Omental fat pad (tissue), 4 donors: Measurements from ENCODE around the gene SF3B6. TPM values are rescaled to one million over a fixed set of nuclear protein-coding genes. Genes with fewer than 3 reads are reported as not detected.

Experiments used
- ATAC-seq: fragments of 150-250 bp; one replicate; pipeline ENCODE4 v1.9.1; 2016; ENCODE audit warnings: mild to moderate bottlenecking, moderate library complexity; ENCODE audit not compliant: low FRiP score
- DNase-seq: peaks from one replicate; pipeline ENCODE4 v3.0.0-alpha.2; 2019; ENCODE audit warnings: low spot score
- small RNA-seq: library from RNA; depleted of rRNA; stranded (forward); fragments of <200 nt; gene quantifications from one replicate; pipeline ENCODE3, GENCODE V24; 2016
- total RNA-seq, 4 donors: library from RNA; depleted of rRNA; stranded (reverse); fragments of >200 nt; gene quantifications; one replicate each; pipeline ENCODE4 v1.1.0, GENCODE V29; 2016
- TF ChIP-seq, protein P1 (sequence below), 3 donors: fragments of 450-650 bp; IDR thresholded peaks; one replicate each; pipeline ENCODE4 v1.5.1; 2016 to 2017; ENCODE audit warnings: antibody characterized with exemption in 3 of 3, mild to moderate bottlenecking in 3 of 3, moderate library complexity in 2 of 3

The SF3B6 gene
- total RNA-seq, 4 donors from 2014 or later: 80.8 to 91.4 (median 89.2) TPM

DNA sequence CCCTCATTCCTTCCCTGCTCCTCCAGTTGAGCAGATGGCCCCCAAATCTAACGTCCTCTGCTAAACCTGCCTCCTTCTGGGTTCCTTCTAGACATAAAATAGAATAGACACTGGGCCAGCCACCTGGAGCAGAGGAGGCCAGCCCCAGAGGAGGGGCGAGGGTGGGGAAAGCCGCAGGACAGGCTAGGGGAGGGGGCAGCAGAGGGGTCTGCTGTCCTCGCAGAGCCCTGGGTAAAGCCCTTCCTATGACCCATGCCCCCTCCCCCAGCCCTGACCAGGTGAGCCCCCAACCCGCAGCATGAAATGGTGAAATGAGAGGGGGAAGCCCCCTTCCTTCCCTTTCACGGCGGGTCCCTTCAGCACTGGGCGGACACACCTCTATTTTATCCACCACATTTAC is 58.4 kb downstream of the SF3B6 start:
- TF ChIP-seq, protein P1, sequence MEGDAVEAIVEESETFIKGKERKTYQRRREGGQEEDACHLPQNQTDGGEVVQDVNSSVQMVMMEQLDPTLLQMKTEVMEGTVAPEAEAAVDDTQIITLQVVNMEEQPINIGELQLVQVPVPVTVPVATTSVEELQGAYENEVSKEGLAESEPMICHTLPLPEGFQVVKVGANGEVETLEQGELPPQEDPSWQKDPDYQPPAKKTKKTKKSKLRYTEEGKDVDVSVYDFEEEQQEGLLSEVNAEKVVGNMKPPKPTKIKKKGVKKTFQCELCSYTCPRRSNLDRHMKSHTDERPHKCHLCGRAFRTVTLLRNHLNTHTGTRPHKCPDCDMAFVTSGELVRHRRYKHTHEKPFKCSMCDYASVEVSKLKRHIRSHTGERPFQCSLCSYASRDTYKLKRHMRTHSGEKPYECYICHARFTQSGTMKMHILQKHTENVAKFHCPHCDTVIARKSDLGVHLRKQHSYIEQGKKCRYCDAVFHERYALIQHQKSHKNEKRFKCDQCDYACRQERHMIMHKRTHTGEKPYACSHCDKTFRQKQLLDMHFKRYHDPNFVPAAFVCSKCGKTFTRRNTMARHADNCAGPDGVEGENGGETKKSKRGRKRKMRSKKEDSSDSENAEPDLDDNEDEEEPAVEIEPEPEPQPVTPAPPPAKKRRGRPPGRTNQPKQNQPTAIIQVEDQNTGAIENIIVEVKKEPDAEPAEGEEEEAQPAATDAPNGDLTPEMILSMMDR (IDR thresholded peaks at IDR 0.05): no peak
- DNase-seq (no peak), ATAC-seq (no peak)

Small RNAs within 50 kb of the gene (small RNA-seq; reads per million reads assigned to genes)
- not detected for gene RNU6-370P

Other genes starting within 250 kb of the SF3B6 start
- gene ATAD2B, start 149.2 kb downstream of the SF3B6 start, total RNA-seq: 10 to 100 TPM; 17.1 to 45.4 (median 22.9) TPM
- gene UBXN2A, start 135.9 kb downstream of the SF3B6 start, total RNA-seq: 10 to 100 TPM in 3 of 4 donors, 1 to 10 TPM in 1; 8.4 to 16.1 (median 13.5) TPM
- gene MFSD2B, start 66.2 kb downstream of the SF3B6 start, total RNA-seq: not detected
- 1 to 10 TPM; 3.7 to 7.2 (median 4.1) TPM for gene WDCP, start 28.9 kb downstream of the SF3B6 start, total RNA-seq
- gene FKBP1B, start 26.6 kb downstream of the SF3B6 start, total RNA-seq: 1 to 10 TPM; 4.5 to 9.6 (median 5.4) TPM
- gene TP53I3, start 8.5 kb upstream of the SF3B6 start, total RNA-seq: 10 to 100 TPM; 11.3 to 44.9 (median 17.2) TPM
- gene PFN4, start 47.0 kb upstream of the SF3B6 start, total RNA-seq: under 1 TPM in 1 of 4 donors, not detected in 3; 0.84 TPM
- gene FAM228B, start 47.1 kb upstream of the SF3B6 start, total RNA-seq: 10 to 100 TPM; 13.4 to 21.8 (median 17.0) TPM
- 1 to 10 TPM in 3 of 4 donors, under 1 TPM in 1; 0.88 to 3.8 (median 2.4) TPM for gene FAM228A, start 98.7 kb upstream of the SF3B6 start, total RNA-seq